Natural killer cell (primary cell): Measurements from ENCODE around the gene MBOAT7. TPM values are rescaled to one million over a fixed set of nuclear protein-coding genes. Genes with fewer than 3 reads are reported as not detected.
A peak's percentile ranks its signal among the peaks of the same experiment; 100 is the strongest.
"Not testable (repeated sequence)": the region's sequence is repeated elsewhere in the genome, so short reads cannot be mapped to it uniquely, and the experiment has no call there.

Experiments
- ATAC-seq, 3 donors: fragments of 150-1000 bp in 2 of 3; fragments of 200-7000 bp in 1 of 3; cut with Tn5 transposase; 1 replicate in 1 of 3; 2 replicates in 2 of 3; pipeline ENCODE4 v1.10.0; 2021; ENCODE audit warnings: mild to moderate bottlenecking in 2 of 3, moderate library complexity in 2 of 3
- DNase-seq, 2 donors: peaks; one replicate each; pipeline versions ENCODE4 v3.0.0 to v3.0.0-alpha.2; 2013 to 2021; ENCODE audit warnings: mixed read lengths in 1 of 2
- H3K27ac ChIP-seq: one replicate; pipeline ENCODE4 v1.5.1; 2013; ENCODE audit warnings: mild to moderate bottlenecking, low read length
- H3K27me3 ChIP-seq: one replicate; pipeline ENCODE4 v1.6.1; 2013; ENCODE audit warnings: low read length; ENCODE audit not compliant: control insufficient read depth, insufficient read depth
- H3K36me3 ChIP-seq: one replicate; pipeline ENCODE4 v1.6.1; 2013; ENCODE audit warnings: low read length; ENCODE audit not compliant: control insufficient read depth, insufficient read depth
- H3K4me1 ChIP-seq: one replicate; pipeline ENCODE4 v1.6.1; 2013; ENCODE audit warnings: low read length; ENCODE audit not compliant: control insufficient read depth, insufficient read depth
- H3K4me3 ChIP-seq: one replicate; pipeline ENCODE4 v1.5.1; 2013; ENCODE audit warnings: low read length
- H3K9me3 ChIP-seq: one replicate; pipeline ENCODE4 v1.6.1; 2013; ENCODE audit warnings: low read length; ENCODE audit not compliant: control insufficient read depth, insufficient read depth
- H3K27ac Mint-ChIP-seq, 2 donors: one replicate each; pipeline ENCODE4 v1.8.0; 2022; ENCODE audit warnings: mild to moderate bottlenecking in 2 of 2, mixed read lengths in 2 of 2, moderate library complexity in 1 of 2
- H3K27me3 Mint-ChIP-seq, 2 donors: one replicate each; pipeline ENCODE4 v1.8.0; 2022; ENCODE audit warnings: low read depth in 2 of 2, mixed read lengths in 2 of 2
- H3K36me3 Mint-ChIP-seq: one replicate; pipeline ENCODE4 v1.8.0; 2022; ENCODE audit warnings: mixed read lengths
- H3K4me1 Mint-ChIP-seq, 2 donors: one replicate each; pipeline ENCODE4 v1.8.0; 2022; ENCODE audit warnings: mixed read lengths in 2 of 2
- H3K4me3 Mint-ChIP-seq: one replicate; pipeline ENCODE4 v1.8.0; 2022; ENCODE audit warnings: mild to moderate bottlenecking, moderate library complexity, mixed read lengths
- H3K9me3 Mint-ChIP-seq, 2 donors: one replicate each; pipeline ENCODE4 v1.8.0; 2022; ENCODE audit warnings: mixed read lengths in 2 of 2
- WGBS: methylation state at CpG from one replicate; pipeline ENCODE4 v1.1.7; 2013; ENCODE audit warnings: missing lambda C conversion rate; ENCODE audit not compliant: insufficient coverage; 5-methylcytosine and 5-hydroxymethylcytosine counted together
- intact Hi-C: fragments of 100-400 bp; cut with micrococcal nuclease; formaldehyde crosslinking; loops from one replicate; pipeline ENCODE4 v1.14.2; 2022
- total RNA-seq, 4 donors: library from RNA; stranded (reverse); fragments of 120-200 nt in 1 of 4; gene quantifications; one replicate each; pipeline versions ENCODE4 v1.2.3 to v1.2.4, GENCODE V29; 2013 to 2022
- TF ChIP-seq, protein P1 (sequence below): fragments of 200-600 bp; IDR thresholded peaks from one replicate; pipeline ENCODE4 v1.8.0; 2022; ENCODE audit warnings: antibody characterized with exemption

The MBOAT7 gene
- total RNA-seq, 3 donors from 2014 or later (not counting 1 experiment from before 2014, with no cell fraction given) = 24.1 to 53.9 (median 31.2) TPM

- not testable (repeated sequence) for H3K9me3 Mint-ChIP-seq, H3K4me1 Mint-ChIP-seq, H3K4me3 ChIP-seq, DNase-seq, H3K9me3 ChIP-seq, H3K27me3 ChIP-seq, H3K36me3 ChIP-seq, H3K36me3 Mint-ChIP-seq, H3K27ac ChIP-seq, H3K27ac Mint-ChIP-seq, ATAC-seq, H3K4me3 Mint-ChIP-seq
- peaks cover 11 to 13% of the 10 kb centered on the region in 2 donors for H3K27me3 Mint-ChIP-seq
- peaks cover 16% of the 10 kb centered on the region for H3K4me1 ChIP-seq
- intact Hi-C loops = loop anchor here (2.0 kb wide), 1 partner anchor 25 kb away; no protein-coding TSS in a partner anchor
- WGBS = no CpG with 5 or more reads among the region's 7 CpGs
Measured at GRCh38 chr19:54221947-54222346, 32.6 kb upstream of the MBOAT7 start.

- H3K27ac ChIP-seq, intact Hi-C loops, H3K4me3 ChIP-seq, H3K9me3 Mint-ChIP-seq, ATAC-seq, H3K4me1 Mint-ChIP-seq, H3K4me3 Mint-ChIP-seq, H3K27ac Mint-ChIP-seq, DNase-seq, H3K36me3 Mint-ChIP-seq, H3K27me3 ChIP-seq, H3K36me3 ChIP-seq, H3K9me3 ChIP-seq: not testable (repeated sequence)
- 80% methylated on average over 1 of the region's 5 CpGs for WGBS
- H3K4me1 ChIP-seq = peaks cover 16% of the 10 kb centered on the region
- peaks cover 11 to 13% of the 10 kb centered on the region in 2 donors for H3K27me3 Mint-ChIP-seq
Measured at GRCh38 chr19:54219702-54220101, 30.3 kb upstream of the MBOAT7 start.

- H3K9me3 ChIP-seq = no peaks in the 10 kb centered on the region
- Mint-ChIP-seq H3K27me3 (peaks cover 11 to 12% of the 10 kb centered on the region in 2 donors), H3K36me3 (no peaks in the 10 kb centered on the region), H3K4me1 (peaks cover 0 to 7% of the 10 kb centered on the region in 2 donors), H3K4me3 (no peak overlapping the region), H3K27ac (no peak overlapping the region), H3K9me3 (no peaks in the 10 kb centered on the region)
- H3K4me1 ChIP-seq = peaks cover 16% of the 10 kb centered on the region
- H3K27me3 ChIP-seq = no peaks in the 10 kb centered on the region
- intact Hi-C loops = no loop called here
- H3K27ac ChIP-seq = no peak overlapping the region
- no peak overlapping the region for H3K4me3 ChIP-seq
- peaks cover 6% of the 10 kb centered on the region for H3K36me3 ChIP-seq
- no peak for DNase-seq
- ATAC-seq = no peak
- TF ChIP-seq, protein P1, sequence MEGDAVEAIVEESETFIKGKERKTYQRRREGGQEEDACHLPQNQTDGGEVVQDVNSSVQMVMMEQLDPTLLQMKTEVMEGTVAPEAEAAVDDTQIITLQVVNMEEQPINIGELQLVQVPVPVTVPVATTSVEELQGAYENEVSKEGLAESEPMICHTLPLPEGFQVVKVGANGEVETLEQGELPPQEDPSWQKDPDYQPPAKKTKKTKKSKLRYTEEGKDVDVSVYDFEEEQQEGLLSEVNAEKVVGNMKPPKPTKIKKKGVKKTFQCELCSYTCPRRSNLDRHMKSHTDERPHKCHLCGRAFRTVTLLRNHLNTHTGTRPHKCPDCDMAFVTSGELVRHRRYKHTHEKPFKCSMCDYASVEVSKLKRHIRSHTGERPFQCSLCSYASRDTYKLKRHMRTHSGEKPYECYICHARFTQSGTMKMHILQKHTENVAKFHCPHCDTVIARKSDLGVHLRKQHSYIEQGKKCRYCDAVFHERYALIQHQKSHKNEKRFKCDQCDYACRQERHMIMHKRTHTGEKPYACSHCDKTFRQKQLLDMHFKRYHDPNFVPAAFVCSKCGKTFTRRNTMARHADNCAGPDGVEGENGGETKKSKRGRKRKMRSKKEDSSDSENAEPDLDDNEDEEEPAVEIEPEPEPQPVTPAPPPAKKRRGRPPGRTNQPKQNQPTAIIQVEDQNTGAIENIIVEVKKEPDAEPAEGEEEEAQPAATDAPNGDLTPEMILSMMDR = no peak
- WGBS = 95% methylated on average over 27 of the region's 27 CpGs
Measured at GRCh38 chr19:54218960-54219661, 29.7 kb upstream of the MBOAT7 start.

- no peaks in the 10 kb centered on the region for H3K27me3 ChIP-seq
- no peaks in the 10 kb centered on the region for H3K9me3 ChIP-seq
- H3K36me3 ChIP-seq = peaks cover 6% of the 10 kb centered on the region
- TF ChIP-seq, protein P1 = no peak
- H3K4me3 ChIP-seq = no peak overlapping the region
- no peak overlapping the region for H3K27ac ChIP-seq
- Mint-ChIP-seq H3K36me3 (no peaks in the 10 kb centered on the region), H3K27me3 (peaks cover 5 to 7% of the 10 kb centered on the region in 2 donors), H3K4me1 (peaks cover 0 to 3% of the 10 kb centered on the region in 2 donors), H3K27ac (peak overlapping the region in 1 of 2 donors; percentile 35), H3K9me3 (no peaks in the 10 kb centered on the region), H3K4me3 (no peak overlapping the region)
- H3K4me1 ChIP-seq = peaks cover 10% of the 10 kb centered on the region
- ATAC-seq (no peak), DNase-seq (no peak)
- intact Hi-C loops = no loop called here
- WGBS = 87% methylated on average over 8 of the region's 8 CpGs
Measured at GRCh38 chr19:54218259-54218658, 28.9 kb upstream of the MBOAT7 start.

- H3K36me3 ChIP-seq, H3K4me3 Mint-ChIP-seq, H3K27me3 Mint-ChIP-seq, H3K4me3 ChIP-seq, H3K4me1 ChIP-seq, H3K27ac ChIP-seq, intact Hi-C loops, ATAC-seq, H3K36me3 Mint-ChIP-seq, H3K9me3 Mint-ChIP-seq, H3K9me3 ChIP-seq, H3K27me3 ChIP-seq, H3K4me1 Mint-ChIP-seq, DNase-seq: not testable (repeated sequence)
- 85% methylated on average over 15 of the region's 20 CpGs for WGBS
- H3K27ac Mint-ChIP-seq = peak overlapping the region in 1 of 2 donors; percentile 35
Measured at GRCh38 chr19:54217517-54218247, 28.3 kb upstream of the MBOAT7 start.
